T-helper 2 cell treated with Interferon-gamma antibody and Interleukin-4, amounts not matched to agents 100 ng/mL and 5 ng/mL, for 36 hours (primary cell): Measurements from ENCODE around the gene CHDH. TPM values are rescaled to one million over a fixed set of nuclear protein-coding genes. Genes with fewer than 3 reads are reported as not detected.

ENCODE experiments used
- intact Hi-C: fragments of 100-400 bp; cut with micrococcal nuclease; formaldehyde crosslinking; loops from one replicate; pipeline ENCODE4 v1.15.1; 2023
- total RNA-seq: library from RNA; stranded (reverse); gene quantifications from 2 replicates; pipeline ENCODE4 v1.2.3, GENCODE V29; 2022

CHDH gene
- total RNA-seq: 8.7 and 12.1 TPM in 2 replicates

- intact Hi-C loops: loop anchor here (5.0 kb wide), 1 partner anchor 119 kb away; no protein-coding TSS in a partner anchor
Observed at GRCh38 chr3:53846134-53846850, at the start of gene CHDH, which contains the start of gene IL17RB. TSS of gene CHDH (minus strand) at chr3:53846419. CDS start at chr3:53824008, 22,411 bp downstream. TSS of gene IL17RB (plus strand) at chr3:53846568. CDS start at chr3:53846589, 21 bp downstream.

GRCh38 chr3:53892286-53892637 is 46.0 kb upstream of the CHDH start:
- intact Hi-C loops: loop anchor here (5.0 kb wide), 2 partner anchors 165 to 1205 kb away; partner anchors contain the start of genes GNL3 and PBRM1

GRCh38 chr3:53891497-53892285 is 45.5 kb upstream of the CHDH start, which contains the start of gene SELENOK:
TSS of gene SELENOK (minus strand) at chr3:53891859.
- intact Hi-C loops: loop anchor here (1.0 to 5.0 kb wide), 5 partner anchors 9 to 1204 kb away; partner anchors contain the start of genes ACTR8, DCP1A, GNL3 and PBRM1

- intact Hi-C loops: loop anchor here (1.0 to 5.0 kb wide), 5 partner anchors 9 to 1204 kb away; partner anchors contain the start of genes ACTR8, DCP1A, GNL3 and PBRM1
Observed at GRCh38 chr3:53890726-53891475, 44.7 kb upstream of the CHDH start.

- intact Hi-C loops: no loop called here
Observed at GRCh38 chr3:53888232-53888631, 42.0 kb upstream of the CHDH start.

- intact Hi-C loops: no loop called here
Observed at GRCh38 chr3:53887446-53887845, 41.2 kb upstream of the CHDH start.

GRCh38 chr3:53885239-53885638 is 39.0 kb upstream of the CHDH start:
- intact Hi-C loops: no loop called here

- intact Hi-C loops: no loop called here
Observed at GRCh38 chr3:53884623-53885022, 38.4 kb upstream of the CHDH start.

GRCh38 chr3:53883008-53883407 is 36.8 kb upstream of the CHDH start:
- intact Hi-C loops: no loop called here

GRCh38 chr3:53881691-53882593 is 35.7 kb upstream of the CHDH start, which contains the start of gene ACTR8:
TSS of gene ACTR8 (minus strand) at chr3:53882152. CDS start at chr3:53882101, 51 bp downstream.
- intact Hi-C loops: loop anchor here (1.0 kb wide), 1 partner anchor 9 kb away; the partner anchor contains the start of gene SELENOK

- intact Hi-C loops: no loop called here
Observed at GRCh38 chr3:53880396-53881345, 34.5 kb upstream of the CHDH start.

- intact Hi-C loops: no loop called here
Observed at GRCh38 chr3:53865732-53866499, 19.7 kb upstream of the CHDH start.

GRCh38 chr3:53863145-53863544 is 16.9 kb upstream of the CHDH start:
- intact Hi-C loops: no loop called here

- intact Hi-C loops: no loop called here
Observed at GRCh38 chr3:53862241-53862640, 16.0 kb upstream of the CHDH start.

GRCh38 chr3:53860196-53860595 is 14.0 kb upstream of the CHDH start:
- intact Hi-C loops: no loop called here

- intact Hi-C loops: no loop called here
Observed at GRCh38 chr3:53859178-53859577, 13.0 kb upstream of the CHDH start.

- intact Hi-C loops: no loop called here
Observed at GRCh38 chr3:53858096-53858741, 12.0 kb upstream of the CHDH start.

GRCh38 chr3:53856964-53857363 is 10.7 kb upstream of the CHDH start:
- intact Hi-C loops: no loop called here
